CD4-positive, alpha-beta T cell treated with Interferon alpha-2 for 1 hour (primary cell): ENCODE results near the gene FA2H.
A peak's percentile ranks its signal among the peaks of the same experiment; 100 is the strongest.
"Not testable (repeated sequence)": the region's sequence is repeated elsewhere in the genome, so short reads cannot be mapped to it uniquely, and the experiment has no call there.

ENCODE experiments used
- DNase-seq, 2 donors: peaks; one replicate each; pipeline ENCODE4 v3.0.0-alpha.2; 2020 to 2022

Gene FA2H

GRCh38 chr16:74743045-74743667, 31.5 kb downstream of the FA2H start:
- DNase-seq: no peak

GRCh38 chr16:74742051-74742481, 32.6 kb downstream of the FA2H start:
- DNase-seq: no peak

- no peak for DNase-seq
These were observed 33.8 kb downstream of the FA2H start for GRCh38 chr16:74740795-74741304.

DNA sequence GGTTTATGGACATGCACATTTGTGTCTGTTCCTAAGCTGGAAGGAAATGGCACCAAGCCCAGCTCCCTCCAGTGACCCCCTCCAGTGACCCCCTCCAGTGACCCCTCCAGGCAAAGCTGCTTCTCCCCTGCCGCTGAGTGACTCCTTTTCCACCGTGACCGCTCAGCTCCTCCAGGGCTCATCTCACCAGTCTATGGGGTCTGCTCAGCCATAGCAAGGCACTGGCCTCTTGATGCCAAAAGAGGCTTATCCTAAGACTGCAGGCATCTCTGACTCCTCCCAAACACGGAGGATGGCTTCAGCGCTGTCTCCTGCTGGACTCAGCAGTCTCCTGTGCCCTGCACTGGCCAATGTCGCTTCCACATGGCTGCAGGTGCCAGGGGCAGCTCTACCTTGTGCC, 35.3 kb downstream of the FA2H start:
- no peak for DNase-seq

DNA sequence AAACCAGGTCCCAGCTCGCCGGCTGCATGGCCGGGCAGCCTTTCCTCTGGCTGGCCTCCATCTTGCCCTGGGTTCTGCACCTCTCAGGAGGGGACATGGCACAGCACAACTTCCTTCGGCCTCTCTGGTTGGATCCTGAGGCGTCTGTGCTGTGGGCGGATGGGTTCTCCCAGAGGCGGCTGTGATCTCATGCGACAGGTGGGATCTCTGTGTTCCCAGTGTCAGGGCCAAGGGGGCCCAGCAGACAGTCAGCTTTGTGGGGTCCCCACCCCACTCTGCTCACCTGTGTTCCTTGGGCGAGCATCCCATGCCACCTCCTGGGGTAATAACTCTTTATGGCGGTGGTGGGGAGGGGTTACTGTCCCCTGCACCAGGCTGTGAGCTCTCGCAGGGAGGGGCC, 35.8 kb downstream of the FA2H start:
- DNase-seq: no peak

GRCh38 chr16:74738113-74738541, 36.5 kb downstream of the FA2H start:
- DNase-seq: no peak

DNA sequence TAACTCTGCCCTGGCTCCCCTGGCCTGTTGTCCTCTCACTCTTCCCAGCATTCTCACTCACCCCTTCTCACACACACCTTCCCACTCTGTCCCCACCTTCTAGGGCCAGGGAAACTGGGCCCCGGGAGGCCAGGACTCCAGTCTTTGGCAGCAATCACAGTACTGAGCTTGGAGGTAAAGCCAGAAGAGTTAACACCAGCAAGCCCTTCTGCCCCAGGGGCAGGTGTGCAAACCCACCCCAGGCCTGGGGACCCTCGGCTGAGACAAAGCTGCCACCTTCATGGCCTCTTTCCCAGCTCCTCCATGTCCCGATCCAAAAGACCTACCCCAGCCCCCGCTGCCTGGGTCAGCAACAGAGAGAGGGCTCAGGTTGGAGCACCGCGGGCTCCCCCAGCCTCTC, 37.1 kb downstream of the FA2H start:
- no peak for DNase-seq

- DNase-seq: no peak
These were observed 38.0 kb downstream of the FA2H start for GRCh38 chr16:74736531-74737157.

DNA sequence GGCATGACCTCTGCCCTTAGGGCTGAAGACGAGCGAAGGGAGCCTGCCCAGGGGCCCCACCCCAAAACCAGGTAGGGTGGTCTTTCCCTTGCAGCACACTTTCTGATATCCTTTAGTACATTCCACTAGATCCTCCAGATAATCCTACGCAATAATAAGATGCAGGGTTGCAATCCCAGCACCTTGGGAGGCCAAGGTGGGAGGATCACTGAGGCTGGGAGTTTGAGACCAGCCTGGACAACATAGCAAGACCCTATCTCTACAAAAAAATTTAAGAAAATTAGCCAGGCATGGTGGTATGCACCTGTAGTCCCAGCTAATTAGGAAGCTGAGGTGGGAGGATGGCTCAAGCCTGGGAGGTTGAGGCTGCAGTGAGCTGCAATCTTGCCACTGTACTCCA, 39.1 kb downstream of the FA2H start:
- DNase-seq: no peak

GRCh38 chr16:74735162-74735452, 39.5 kb downstream of the FA2H start:
- DNase-seq: no peak

DNA sequence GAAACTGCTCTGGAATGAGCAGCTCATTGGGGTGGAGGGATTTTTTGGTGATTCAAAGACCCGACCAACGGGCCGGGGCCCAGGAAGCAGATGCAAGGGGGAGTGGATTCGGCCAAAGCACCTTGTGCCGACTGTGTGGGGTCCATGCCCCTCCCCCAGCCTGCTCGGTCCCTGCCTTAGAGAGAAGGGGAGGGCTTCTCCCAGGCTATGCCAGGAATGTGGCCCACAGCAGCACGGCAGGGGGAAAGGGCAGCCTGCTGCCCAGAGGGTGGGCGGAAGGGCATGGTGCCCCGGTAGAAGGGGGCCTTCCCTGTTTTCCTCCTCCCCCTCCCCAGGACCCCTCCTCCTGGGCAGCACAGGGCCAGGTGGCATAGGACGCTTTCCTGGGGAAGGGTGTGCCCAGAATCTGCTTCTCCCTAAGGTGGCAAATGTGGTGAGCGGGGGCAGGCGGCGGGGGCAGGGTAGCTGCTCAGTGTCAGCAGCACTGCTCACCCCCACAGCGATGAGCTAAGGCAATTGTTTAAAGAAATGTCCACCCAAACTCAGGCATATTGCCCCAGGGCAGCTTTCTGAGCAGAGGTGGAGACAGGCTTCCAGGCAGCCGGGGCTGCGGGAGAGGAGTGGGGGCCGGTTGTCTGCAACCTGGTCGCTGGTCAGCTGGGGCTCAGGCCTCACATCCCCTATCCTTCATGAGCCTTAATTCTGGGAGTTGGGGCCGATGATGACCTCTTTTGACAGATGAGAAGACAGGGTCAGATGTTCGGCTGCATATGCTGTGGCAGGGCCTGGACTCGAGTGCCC, 40.1 kb downstream of the FA2H start:
- DNase-seq: no peak

DNA sequence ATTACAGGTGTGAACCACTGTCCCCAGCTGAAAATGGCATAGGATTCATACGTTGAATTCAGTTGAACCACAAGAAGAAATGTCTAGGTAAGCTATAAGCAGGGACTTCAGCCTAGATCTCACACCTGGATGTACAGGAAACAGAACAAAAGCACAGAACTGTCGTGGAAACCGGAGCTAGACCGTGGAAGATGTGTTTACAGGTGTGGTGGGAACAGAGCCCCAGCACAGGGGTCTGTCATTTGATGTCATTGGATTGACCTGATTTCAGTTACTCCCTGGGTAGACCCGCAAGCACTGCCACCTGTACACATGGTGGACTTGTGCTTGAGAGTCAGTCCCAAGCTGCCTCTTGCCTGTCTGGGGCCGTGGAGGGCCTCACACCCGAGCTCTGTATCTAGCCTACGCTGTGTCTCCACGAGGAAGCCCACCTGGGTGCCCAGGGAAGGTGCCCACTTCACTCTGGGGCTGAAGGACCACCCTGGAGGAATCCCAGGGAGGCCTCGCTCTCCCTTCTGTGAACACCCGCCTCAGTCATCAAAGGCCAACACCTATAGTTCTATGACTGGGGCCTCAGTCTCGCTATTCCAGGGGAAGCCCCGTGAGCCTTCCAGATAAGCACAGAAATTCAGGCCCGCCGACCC, 41.8 kb downstream of the FA2H start:
- DNase-seq: no peak

DNA sequence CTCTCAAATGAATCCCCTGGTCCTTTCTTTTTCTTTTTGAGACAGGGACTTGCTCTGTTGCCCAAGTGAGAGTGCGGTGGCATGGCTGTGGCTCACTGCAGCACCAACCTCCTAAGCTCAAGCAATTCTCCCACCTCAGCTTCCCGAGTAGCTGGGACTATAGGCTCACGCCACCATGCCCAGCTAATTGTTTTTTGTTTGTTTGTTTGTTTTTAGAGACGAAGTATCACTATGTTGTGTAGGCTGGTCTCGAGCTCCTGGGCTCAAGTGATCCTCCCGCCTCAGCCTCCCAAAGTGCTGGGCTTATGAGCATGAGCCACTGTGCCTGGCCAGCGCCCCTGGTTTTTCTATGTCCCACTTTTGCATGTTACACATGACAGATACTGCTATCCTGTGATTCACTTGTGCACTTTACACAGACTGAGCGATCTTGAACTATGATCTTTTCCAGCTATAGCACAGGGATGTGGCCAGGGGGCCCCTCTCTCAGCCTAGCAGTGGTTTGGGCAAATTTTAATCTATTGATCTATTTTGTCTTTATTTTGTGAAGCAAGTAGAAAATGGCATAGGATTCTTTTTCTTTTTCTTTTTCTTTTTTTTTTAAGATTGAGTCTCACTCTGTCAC, 42.7 kb downstream of the FA2H start:
- no peak for DNase-seq

- DNase-seq: no peak
These were observed 44.6 kb downstream of the FA2H start for GRCh38 chr16:74729783-74730683.

DNA sequence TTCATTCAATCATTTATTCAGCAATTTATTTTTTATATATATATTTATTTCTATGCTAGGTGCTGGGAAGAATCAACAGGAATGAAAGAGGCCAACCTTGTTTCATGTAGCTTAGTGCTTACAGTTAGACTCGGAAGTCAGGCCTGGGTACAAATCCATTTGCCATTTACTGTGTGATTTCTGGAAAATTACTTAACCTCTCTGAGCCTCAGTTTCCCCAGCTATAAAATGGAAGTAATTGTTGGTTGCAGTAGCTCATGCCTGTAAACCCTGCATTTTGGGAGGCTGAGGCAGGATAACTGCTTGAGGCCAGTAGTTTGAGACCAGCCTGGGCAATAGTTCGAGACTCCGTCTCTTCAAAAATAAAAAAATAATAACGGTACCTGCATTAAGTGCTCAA, 46.7 kb downstream of the FA2H start:
- DNase-seq: no peak

DNA sequence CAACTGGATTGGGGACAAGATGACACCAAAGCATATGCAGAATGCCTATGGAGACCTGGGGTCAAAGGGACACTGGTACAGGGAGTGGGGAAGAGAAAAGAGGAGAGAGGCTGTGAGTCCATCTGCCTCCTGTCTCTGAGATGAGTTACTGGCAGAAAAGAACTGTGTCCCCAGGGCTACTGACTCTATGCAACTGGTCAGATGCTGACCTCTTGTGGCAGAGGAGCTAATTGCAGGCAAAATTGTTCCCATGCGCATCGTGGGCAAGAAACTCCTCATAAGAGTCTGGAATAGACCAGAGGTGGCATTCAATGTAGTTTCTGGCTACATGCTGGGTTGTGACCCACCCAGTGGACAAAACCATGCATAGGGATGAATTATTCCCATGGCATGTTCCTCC, 47.9 kb downstream of the FA2H start:
- DNase-seq: peak; percentile 10 to 33

DNA sequence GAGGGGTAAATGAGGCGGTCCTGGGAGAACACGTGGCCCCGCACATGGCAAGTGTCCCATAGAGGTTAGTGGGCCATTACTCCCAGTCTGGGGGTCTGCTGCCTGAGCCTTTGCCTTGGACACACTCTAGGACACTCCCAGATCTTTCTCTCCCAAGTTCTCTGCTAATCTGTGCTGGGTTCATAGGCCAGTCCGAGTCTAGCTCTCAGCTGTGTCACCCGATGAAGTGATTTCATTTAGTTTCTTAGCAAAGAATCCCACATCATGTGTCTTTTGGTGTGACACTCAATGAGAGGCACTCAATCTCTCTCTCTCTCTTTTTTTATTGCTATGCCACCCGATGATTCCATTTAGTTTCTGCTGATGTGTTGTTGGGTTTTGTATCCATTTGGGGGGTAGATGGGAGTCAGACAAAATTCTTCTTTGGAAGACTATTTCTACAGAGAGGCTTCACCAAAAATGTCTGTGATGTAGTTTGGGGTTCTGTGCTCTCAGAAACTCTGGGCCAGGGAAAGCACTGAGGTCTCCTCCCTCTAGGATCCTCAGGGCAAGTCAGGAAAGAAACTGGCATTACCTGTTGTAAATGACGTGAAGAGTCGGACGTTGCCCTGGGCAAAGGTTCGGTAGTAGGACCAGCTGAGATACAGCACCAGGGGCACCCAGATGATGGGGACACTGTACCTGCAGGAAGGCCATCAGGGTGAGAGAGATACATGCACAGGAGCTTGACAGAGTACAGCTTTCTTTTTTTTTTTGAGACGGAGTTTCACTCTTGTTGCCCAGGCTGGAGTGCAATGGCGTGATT, 48.8 kb downstream of the FA2H start:
- no peak for DNase-seq

DNA sequence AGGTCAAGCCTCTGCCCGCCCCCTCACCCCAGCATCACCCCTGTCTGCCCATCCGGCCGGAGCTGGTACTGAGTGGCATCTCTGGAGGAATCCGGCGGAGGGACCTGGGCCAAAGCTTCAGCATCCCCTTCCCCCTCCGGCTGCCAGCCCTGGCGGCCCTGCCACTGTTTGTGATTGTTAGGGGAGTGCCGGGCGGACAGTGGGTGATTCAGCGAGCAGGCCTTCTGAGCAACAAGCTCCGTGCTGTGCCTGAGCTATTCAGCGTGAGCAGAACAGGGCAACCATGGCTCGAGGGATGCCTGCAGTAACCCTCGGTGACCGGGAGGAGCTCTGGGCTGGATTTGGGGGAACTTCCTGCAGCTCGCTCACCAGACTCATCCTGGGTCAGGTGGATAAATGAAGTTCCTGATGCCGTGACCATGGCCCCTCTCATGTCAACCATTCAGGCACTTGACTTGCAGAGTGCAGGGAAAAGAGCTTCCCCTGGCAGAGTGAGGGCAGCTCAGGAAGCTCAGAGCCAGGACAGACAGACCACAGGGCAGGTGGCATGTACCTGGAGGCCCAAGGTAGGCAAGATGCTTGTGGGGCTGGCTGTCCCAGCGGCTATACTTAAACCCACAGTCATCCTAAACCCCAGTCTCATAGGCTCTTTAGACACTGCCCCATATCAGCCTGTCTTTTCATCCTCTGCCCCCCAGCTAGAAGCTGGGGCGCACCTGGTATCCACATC, 49.6 kb downstream of the FA2H start:
- DNase-seq: no peak

- no peak for DNase-seq
These were observed 51.4 kb downstream of the FA2H start for GRCh38 chr16:74723256-74723655.

- DNase-seq: not testable (repeated sequence)
These were observed 52.5 kb downstream of the FA2H start for GRCh38 chr16:74722156-74722555.
